ENCODE measurements around the gene DENND1A. TPM values are rescaled to one million over a fixed set of nuclear protein-coding genes. Genes with fewer than 3 reads are reported as not detected.

DENND1A gene
- total RNA-seq, 1 donor from 2014 or later = 12.7 TPM

- Histone ChIP-seq H3K4me1 (ENCODE audit: insufficient read depth, low read length) (no peaks in the 10 kb centered on the region), H3K36me3 (ENCODE audit: insufficient read depth, low read length) (no peaks in the 10 kb centered on the region), H3K9ac (ENCODE audit: low read length) (no peak overlapping the region), H3K4me3 (ENCODE audit: insufficient read depth, low read depth, low read length) (no peak overlapping the region), H3K9me3 (ENCODE audit: insufficient read depth, low read depth, low read length) (no peaks in the 10 kb centered on the region), H2AFZ (ENCODE audit: low read depth, low read length) (no peak overlapping the region), H3K27ac (ENCODE audit: low read depth, low read length) (no peak overlapping the region), H3K4me2 (ENCODE audit: low read length) (no peak overlapping the region), H3K79me2 (ENCODE audit: insufficient read depth, low read length) (no peaks in the 10 kb centered on the region), H3K27me3 (ENCODE audit: insufficient read depth, low read length) (no peaks in the 10 kb centered on the region), H4K20me1 (ENCODE audit: insufficient read depth, low read length) (no peaks in the 10 kb centered on the region)
- Mint-ChIP-seq H3K27ac (ENCODE audit: unreplicated experiment) (no peak overlapping the region), H3K4me3 (ENCODE audit: unreplicated experiment) (no peak overlapping the region), H3K4me1 (ENCODE audit: low read depth, unreplicated experiment) (no peaks in the 10 kb centered on the region), H3K27me3 (ENCODE audit: low read depth, unreplicated experiment) (no peaks in the 10 kb centered on the region), H3K36me3 (ENCODE audit: low read depth, unreplicated experiment) (peaks cover 4% of the 10 kb centered on the region), H3K9me3 (ENCODE audit: unreplicated experiment) (no peaks in the 10 kb centered on the region)
- FAIRE-seq (no peak), DNase-seq (ENCODE audit: low read depth) (no peak)
- no peak for TF ChIP-seq CTCF (IDR thresholded peaks at IDR 0.05; ENCODE audit: insufficient read depth, low read depth, low read length)
- no peak for TF ChIP-seq EZH2 (IDR thresholded peaks at IDR 0.05; ENCODE audit: insufficient read depth, low read length)
These were observed 284.2 kb downstream of the DENND1A start for GRCh38 chr9:123645762-123646161.

- no peaks in the 10 kb centered on the region for H3K9me3 ChIP-seq (ENCODE audit: insufficient read depth, low read depth, low read length)
- no peaks in the 10 kb centered on the region for H3K4me1 ChIP-seq (ENCODE audit: insufficient read depth, low read length)
- no peaks in the 10 kb centered on the region for H3K79me2 ChIP-seq (ENCODE audit: insufficient read depth, low read length)
- H3K9ac ChIP-seq (ENCODE audit: low read length) = no peak overlapping the region
- no peak overlapping the region for H3K4me3 Mint-ChIP-seq (ENCODE audit: unreplicated experiment)
- no peaks in the 10 kb centered on the region for H3K9me3 Mint-ChIP-seq (ENCODE audit: unreplicated experiment)
- no peak overlapping the region for H3K27ac ChIP-seq (ENCODE audit: low read depth, low read length)
- no peaks in the 10 kb centered on the region for H3K36me3 ChIP-seq (ENCODE audit: insufficient read depth, low read length)
- no peaks in the 10 kb centered on the region for H4K20me1 ChIP-seq (ENCODE audit: insufficient read depth, low read length)
- H3K4me1 Mint-ChIP-seq (ENCODE audit: low read depth, unreplicated experiment) = no peaks in the 10 kb centered on the region
- no peaks in the 10 kb centered on the region for H3K27me3 Mint-ChIP-seq (ENCODE audit: low read depth, unreplicated experiment)
- no peak for TF ChIP-seq CTCF (IDR thresholded peaks at IDR 0.05; ENCODE audit: insufficient read depth, low read depth, low read length)
- TF ChIP-seq EZH2 (IDR thresholded peaks at IDR 0.05; ENCODE audit: insufficient read depth, low read length) = no peak
- no peak overlapping the region for H3K4me3 ChIP-seq (ENCODE audit: insufficient read depth, low read depth, low read length)
- no peaks in the 10 kb centered on the region for H3K27me3 ChIP-seq (ENCODE audit: insufficient read depth, low read length)
- no peak overlapping the region for H2AFZ ChIP-seq (ENCODE audit: low read depth, low read length)
- DNase-seq (ENCODE audit: low read depth) (no peak), FAIRE-seq (no peak)
- peaks cover 4% of the 10 kb centered on the region for H3K36me3 Mint-ChIP-seq (ENCODE audit: low read depth, unreplicated experiment)
- no peak overlapping the region for H3K4me2 ChIP-seq (ENCODE audit: low read length)
- no peak overlapping the region for H3K27ac Mint-ChIP-seq (ENCODE audit: unreplicated experiment)
These were observed 284.8 kb downstream of the DENND1A start for GRCh38 chr9:123645126-123645525.

GRCh38 chr9:123643518-123643917 is 286.4 kb downstream of the DENND1A start:
- H4K20me1 ChIP-seq (ENCODE audit: insufficient read depth, low read length) = no peaks in the 10 kb centered on the region
- no peak overlapping the region for H3K4me3 ChIP-seq (ENCODE audit: insufficient read depth, low read depth, low read length)
- H3K4me3 Mint-ChIP-seq (ENCODE audit: unreplicated experiment) = no peak overlapping the region
- H2AFZ ChIP-seq (ENCODE audit: low read depth, low read length) = no peak overlapping the region
- DNase-seq (ENCODE audit: low read depth) (no peak), FAIRE-seq (no peak)
- no peaks in the 10 kb centered on the region for H3K9me3 ChIP-seq (ENCODE audit: insufficient read depth, low read depth, low read length)
- no peaks in the 10 kb centered on the region for H3K79me2 ChIP-seq (ENCODE audit: insufficient read depth, low read length)
- no peaks in the 10 kb centered on the region for H3K27me3 Mint-ChIP-seq (ENCODE audit: low read depth, unreplicated experiment)
- H3K27me3 ChIP-seq (ENCODE audit: insufficient read depth, low read length) = no peaks in the 10 kb centered on the region
- H3K27ac Mint-ChIP-seq (ENCODE audit: unreplicated experiment) = peak overlapping the region; percentile 41
- no peak overlapping the region for H3K27ac ChIP-seq (ENCODE audit: low read depth, low read length)
- H3K36me3 Mint-ChIP-seq (ENCODE audit: low read depth, unreplicated experiment) = peaks cover 4% of the 10 kb centered on the region
- no peaks in the 10 kb centered on the region for H3K36me3 ChIP-seq (ENCODE audit: insufficient read depth, low read length)
- TF ChIP-seq CTCF (IDR thresholded peaks at IDR 0.05; ENCODE audit: insufficient read depth, low read depth, low read length) (no peak), EZH2 (IDR thresholded peaks at IDR 0.05; ENCODE audit: insufficient read depth, low read length) (no peak)
- no peaks in the 10 kb centered on the region for H3K4me1 Mint-ChIP-seq (ENCODE audit: low read depth, unreplicated experiment)
- no peak overlapping the region for H3K4me2 ChIP-seq (ENCODE audit: low read length)
- no peak overlapping the region for H3K9ac ChIP-seq (ENCODE audit: low read length)
- no peaks in the 10 kb centered on the region for H3K9me3 Mint-ChIP-seq (ENCODE audit: unreplicated experiment)
- H3K4me1 ChIP-seq (ENCODE audit: insufficient read depth, low read length) = no peaks in the 10 kb centered on the region

All from astrocyte (in vitro differentiated cells and primary cell).